A673 (cell line): ENCODE data around the gene AIF1. TPM values are rescaled to one million over a fixed set of nuclear protein-coding genes. Genes with fewer than 3 reads are reported as not detected.
"Not testable (repeated sequence)": the region's sequence is repeated elsewhere in the genome, so short reads cannot be mapped to it uniquely, and the experiment has no call there.

ENCODE experiments used
- BruUV-seq: library from RNA; stranded (reverse); fragments of 400-500 nt; replicated peaks from 2 replicates; lab custom pipeline; 2021; lab: Mats Ljungman, UMichigan
- CTCF ChIA-PET: fragments of 300-600 bp; sonication (Branson Sonifier 250); formaldehyde crosslinking; loops from one replicate; lab custom pipeline; 2022; ENCODE audit warnings: antibody characterized with exemption; lab: Charles Lee
- POLR2A ChIA-PET: fragments of 300-600 bp; sonication (Branson Sonifier 250); formaldehyde crosslinking; loops from one replicate; lab custom pipeline; 2022; ENCODE audit warnings: antibody characterized with exemption; ENCODE audit not compliant: low non-redundant PET; lab: Charles Lee
- DNase-seq: peaks from one replicate; pipeline ENCODE4 v3.0.0-alpha.2; 2015; ENCODE audit warnings: low spot score
- H3K27ac ChIP-seq: fragments of 200-600 bp; sonication (generic); 2 replicates; pipeline ENCODE4 v1.5.1; 2016; ENCODE audit warnings: mixed run types, low read depth, mild to moderate bottlenecking, mixed read lengths, antibody characterized with exemption, low read length; ENCODE audit not compliant: poor library complexity, severe bottlenecking
- H3K27me3 ChIP-seq: fragments of 200-600 bp; sonication (generic); replicated peaks from 2 replicates; pipeline ENCODE4 v1.6.1; 2017; ENCODE audit warnings: mixed run types, low read depth, mild to moderate bottlenecking, mixed read lengths, antibody characterized with exemption, low read length; ENCODE audit not compliant: insufficient read depth, poor library complexity
- H3K36me3 ChIP-seq: fragments of 200-600 bp; sonication (generic); 2 replicates; pipeline ENCODE4 v1.6.1; 2016; ENCODE audit warnings: mixed run types, mild to moderate bottlenecking, mixed read lengths, antibody characterized with exemption, low read length; ENCODE audit not compliant: insufficient read depth, poor library complexity, severe bottlenecking
- H3K4me1 ChIP-seq: fragments of 200-600 bp; sonication (generic); 2 replicates; pipeline ENCODE4 v1.6.1; 2017; ENCODE audit warnings: mixed run types, mild to moderate bottlenecking, mixed read lengths, antibody characterized with exemption, low read length; ENCODE audit not compliant: insufficient read depth, poor library complexity, severe bottlenecking
- H3K4me3 ChIP-seq: fragments of 200-600 bp; sonication (generic); 2 replicates; pipeline ENCODE4 v1.5.1; 2016; ENCODE audit warnings: low read depth, mixed run types, mild to moderate bottlenecking, mixed read lengths, low read length; ENCODE audit not compliant: poor library complexity, severe bottlenecking
- H3K9me3 ChIP-seq: fragments of 200-600 bp; sonication (generic); 2 replicates; pipeline ENCODE4 v1.6.1; 2016; ENCODE audit warnings: mixed run types, low read depth, mild to moderate bottlenecking, mixed read lengths, antibody characterized with exemption, low read length; ENCODE audit not compliant: poor library complexity, severe bottlenecking
- CTCF ChIP-seq: fragments of 300-800, 200-600 bp; sonication (generic); conservative IDR thresholded peaks from 2 replicates; pipeline ENCODE4 v1.5.1; 2017; ENCODE audit warnings: low read depth, mild to moderate bottlenecking, antibody characterized with exemption, low read length, moderate library complexity, mixed read lengths
- EZH2 ChIP-seq: fragments of 200-600 bp; sonication (generic); IDR thresholded peaks from 2 replicates; pipeline ENCODE4 v1.6.1; 2017; ENCODE audit warnings: borderline replicate concordance, low read depth, mild to moderate bottlenecking, mixed read lengths, antibody characterized with exemption, low read length; ENCODE audit not compliant: poor library complexity, severe bottlenecking
- intact Hi-C: fragments of 100-400 bp; cut with micrococcal nuclease; formaldehyde crosslinking; loops from one replicate; pipeline ENCODE4 v1.10.0; 2022; ENCODE audit not compliant: unreplicated experiment
- total RNA-seq: library from RNA; stranded (reverse); gene quantifications from 2 replicates; pipeline ENCODE4 v1.2.3, GENCODE V29; 2021

AIF1 gene
- total RNA-seq, 1 experiment from 2014 or later: 0.64 TPM

GRCh38 chr6:31587791-31588777 lies 26.9 kb upstream of the AIF1 start:
- intact Hi-C loops: no loop called here
- no TSS peak for BruUV-seq
- Histone ChIP-seq H3K4me3 (no peak overlapping the region), H3K27ac (no peak overlapping the region), H3K27me3 (no peaks in the 10 kb centered on the region), H3K36me3 (no peaks in the 10 kb centered on the region), H3K9me3 (no peaks in the 10 kb centered on the region), H3K4me1 (peaks cover 4% of the 10 kb centered on the region)
- TF ChIP-seq CTCF (no peak), EZH2 (no peak)
- ChIA-PET CTCF (no interaction called here), POLR2A (no interaction called here)
- DNase-seq: no peak

GRCh38 chr6:31588871-31589650 lies 26.0 kb upstream of the AIF1 start:
- no TSS peak for BruUV-seq

DNA sequence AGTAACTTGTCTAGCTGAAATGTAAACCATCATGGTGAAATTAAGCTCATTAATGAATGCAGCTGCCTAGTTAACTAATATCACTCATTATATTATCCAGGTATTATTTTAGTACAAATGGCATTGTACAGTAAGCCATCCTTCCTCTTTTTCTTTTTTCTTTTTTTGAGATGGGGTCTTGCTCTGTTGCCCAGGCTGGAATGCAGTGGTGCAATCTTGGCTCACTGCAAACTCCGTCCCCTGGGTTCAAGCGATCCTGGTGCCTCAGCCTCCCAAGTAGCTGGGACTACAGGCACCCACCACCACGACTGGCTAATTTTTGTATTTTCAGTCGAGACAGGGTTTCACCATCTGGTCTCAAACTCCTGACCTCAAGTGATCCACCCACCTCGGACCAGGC lies 24.3 kb upstream of the AIF1 start:
- H3K27me3 ChIP-seq, H3K4me3 ChIP-seq, BruUV-seq, H3K4me1 ChIP-seq, POLR2A ChIA-PET, H3K9me3 ChIP-seq, intact Hi-C loops, H3K36me3 ChIP-seq, H3K27ac ChIP-seq, CTCF ChIA-PET, DNase-seq: not testable (repeated sequence)

More at GRCh38 chr6:31588871-31589650, 26.0 kb upstream of the AIF1 start:
- Histone ChIP-seq H3K9me3 (no peaks in the 10 kb centered on the region), H3K27me3 (no peaks in the 10 kb centered on the region), H3K4me3 (no peak overlapping the region), H3K27ac (no peak overlapping the region), H3K4me1 (peaks cover 4% of the 10 kb centered on the region), H3K36me3 (no peaks in the 10 kb centered on the region)
- POLR2A ChIA-PET: no interaction called here
- intact Hi-C loops: no loop called here
- CTCF ChIA-PET: no interaction called here
- TF ChIP-seq CTCF (no peak), EZH2 (no peak)
- DNase-seq: no peak
